DMS114 treated with DMSO at 0.1 percent for 48 hours (cell line): ENCODE data around the gene MAMDC2.

Experiments
- DNase-seq: peaks from one replicate; lab custom pipeline; 2025; ENCODE audit not compliant: unreplicated experiment; lab: John Stamatoyannopoulos, UW

The MAMDC2 gene

DNA sequence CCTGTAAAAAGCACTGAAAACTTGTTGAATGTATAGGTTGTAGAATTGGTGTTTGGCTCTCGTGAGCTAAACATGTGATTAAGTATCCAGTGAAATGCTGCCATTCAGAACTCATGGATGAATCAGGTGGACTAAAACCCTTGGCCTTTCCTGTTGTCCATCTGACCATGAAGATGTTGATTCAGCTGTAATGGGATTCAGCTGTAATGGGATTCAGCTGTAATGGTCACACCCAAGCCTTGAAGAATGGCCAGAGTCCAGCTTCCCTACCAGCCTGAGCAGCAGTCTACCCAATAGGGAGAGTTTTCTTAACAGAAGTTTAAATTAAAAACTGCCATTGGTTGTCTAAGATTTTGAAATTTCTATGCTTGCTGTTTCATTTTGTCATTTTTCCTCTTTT is 18.1 kb downstream of the MAMDC2 start:
- no peak for DNase-seq

DNA sequence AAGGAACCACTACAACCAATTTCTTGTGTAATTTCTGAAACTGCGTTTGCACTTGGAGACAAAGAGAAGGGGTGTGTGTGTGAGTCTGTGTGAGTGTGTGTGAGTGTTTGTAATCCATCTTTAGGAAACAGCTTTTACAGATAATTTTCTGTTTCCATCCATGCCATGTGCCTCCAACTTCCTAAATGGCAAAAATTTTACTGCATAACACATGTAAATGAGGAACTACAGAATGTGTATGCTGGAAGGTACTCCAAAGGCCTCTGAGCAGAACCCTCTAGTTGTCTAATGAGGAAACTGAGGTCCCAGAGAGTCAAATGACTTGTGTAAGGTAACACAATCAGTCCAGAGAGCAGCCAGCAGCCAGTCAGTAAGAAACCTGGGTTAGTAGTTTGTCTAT is 20.8 kb downstream of the MAMDC2 start:
- no peak for DNase-seq

DNA sequence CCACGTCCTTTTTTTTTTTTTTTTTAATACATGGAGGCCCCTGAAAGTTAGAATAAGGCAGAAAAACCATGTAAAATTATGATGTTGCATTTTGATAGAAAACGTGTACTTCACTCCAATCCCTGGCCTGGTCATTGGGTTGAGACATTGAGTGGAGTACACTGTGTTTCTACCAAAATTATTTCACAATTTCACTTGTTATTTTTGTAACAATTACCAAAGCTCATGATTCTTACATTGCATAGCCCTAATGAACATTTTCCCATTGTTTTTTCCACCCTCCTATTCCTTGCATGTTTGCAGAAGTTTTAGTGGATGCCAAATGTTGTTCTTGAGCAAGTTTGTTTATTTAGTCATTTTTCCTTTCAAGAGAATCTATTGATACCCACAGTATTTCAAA is 21.9 kb downstream of the MAMDC2 start:
- no peak for DNase-seq

DNA sequence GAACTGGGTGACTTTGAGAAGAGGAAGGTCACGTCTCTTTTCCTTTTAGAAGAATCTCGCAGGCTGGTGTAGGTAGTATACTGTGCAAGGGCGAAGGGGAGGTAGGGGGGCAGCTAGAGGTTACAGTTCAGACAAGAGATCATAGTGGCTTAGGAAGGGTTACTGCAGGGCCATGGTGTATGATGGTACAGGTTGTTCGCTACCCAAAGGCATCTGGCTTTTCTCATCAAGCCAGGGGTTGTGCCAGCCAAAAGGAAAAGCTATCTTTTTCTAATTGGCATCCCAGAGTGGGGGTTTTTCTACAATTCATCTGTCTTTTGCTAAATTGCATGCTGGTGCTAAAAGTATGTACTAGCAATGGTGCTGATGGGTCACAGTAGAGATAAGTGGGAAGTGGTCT is 22.8 kb downstream of the MAMDC2 start:
- no peak for DNase-seq

DNA sequence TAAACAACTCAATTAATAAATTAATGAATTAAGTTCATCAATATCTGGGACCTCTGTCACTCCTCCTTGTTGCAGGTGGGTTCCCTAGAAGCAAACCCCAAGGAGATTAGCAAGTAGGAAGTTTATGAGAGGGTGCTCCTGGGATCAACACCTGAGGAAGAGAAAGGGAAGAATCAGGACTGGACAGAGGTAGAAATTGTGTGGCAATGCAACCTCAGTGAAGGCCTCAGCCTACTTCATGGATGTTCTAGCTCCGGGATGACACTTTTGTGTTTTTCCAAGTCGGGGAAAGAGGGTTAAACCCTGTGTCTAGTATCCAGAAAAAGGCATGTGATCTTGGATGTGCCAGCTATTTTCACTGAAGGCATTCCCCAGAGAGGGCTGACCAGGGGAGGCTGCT is 23.2 kb downstream of the MAMDC2 start:
- DNase-seq: no peak

DNA sequence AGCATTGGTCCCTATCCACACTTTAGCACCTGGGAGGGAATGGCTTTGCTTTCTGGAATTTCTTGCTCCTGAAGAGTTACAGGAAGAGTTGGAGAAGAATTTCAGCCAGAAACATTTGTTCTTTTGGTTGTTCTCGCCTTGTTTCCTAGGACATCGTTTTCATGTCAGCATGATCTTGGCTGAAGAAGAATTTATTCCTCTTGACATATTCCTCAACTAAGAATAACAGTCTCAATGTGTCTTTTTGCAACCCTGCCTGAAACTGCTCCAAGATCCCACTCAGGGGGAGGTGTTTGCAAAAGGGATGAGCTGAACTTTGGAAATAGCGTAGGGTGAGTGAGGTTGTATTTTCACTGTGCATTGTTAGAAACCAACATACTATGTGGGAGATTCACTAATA is 26.1 kb downstream of the MAMDC2 start:
- DNase-seq: no peak

DNA sequence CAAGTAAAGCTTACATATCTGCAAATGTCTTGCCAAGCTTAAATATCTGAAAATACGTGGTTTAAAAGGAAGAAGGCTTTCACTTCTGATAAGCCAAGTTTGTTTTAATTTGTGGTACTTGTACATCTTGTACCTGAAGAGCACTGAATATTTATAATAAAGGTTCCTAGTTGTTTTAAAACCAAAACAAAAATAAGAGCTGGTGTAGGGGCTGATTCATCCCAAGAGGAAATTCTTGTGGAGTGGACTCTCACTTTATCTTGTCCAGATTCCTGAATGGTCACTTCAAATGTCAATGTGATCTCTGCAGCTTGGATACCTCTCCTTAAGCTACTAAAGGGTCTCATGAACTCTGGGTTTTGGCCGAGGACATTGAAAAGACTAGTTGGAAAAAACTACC is 29.5 kb downstream of the MAMDC2 start:
- no peak for DNase-seq

DNA sequence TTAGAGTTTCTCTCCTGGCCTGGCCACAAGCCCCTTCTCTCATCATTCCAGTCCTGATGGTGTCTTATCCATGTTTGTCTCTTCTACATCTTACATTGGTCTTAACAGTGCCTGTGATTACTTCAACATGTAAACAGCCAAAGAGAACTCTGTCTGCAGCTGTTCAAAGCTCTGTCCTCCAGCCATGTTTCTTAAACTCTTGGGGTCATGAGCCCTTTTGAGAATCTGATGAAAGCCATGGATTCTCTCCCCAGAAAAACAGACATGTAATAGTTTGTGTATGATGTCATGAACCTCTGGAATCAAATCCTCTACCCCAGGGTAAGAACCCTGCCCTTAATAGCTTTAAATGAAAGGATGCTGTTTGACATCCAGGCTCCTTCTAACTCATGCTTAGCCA is 30.1 kb downstream of the MAMDC2 start:
- no peak for DNase-seq

DNA sequence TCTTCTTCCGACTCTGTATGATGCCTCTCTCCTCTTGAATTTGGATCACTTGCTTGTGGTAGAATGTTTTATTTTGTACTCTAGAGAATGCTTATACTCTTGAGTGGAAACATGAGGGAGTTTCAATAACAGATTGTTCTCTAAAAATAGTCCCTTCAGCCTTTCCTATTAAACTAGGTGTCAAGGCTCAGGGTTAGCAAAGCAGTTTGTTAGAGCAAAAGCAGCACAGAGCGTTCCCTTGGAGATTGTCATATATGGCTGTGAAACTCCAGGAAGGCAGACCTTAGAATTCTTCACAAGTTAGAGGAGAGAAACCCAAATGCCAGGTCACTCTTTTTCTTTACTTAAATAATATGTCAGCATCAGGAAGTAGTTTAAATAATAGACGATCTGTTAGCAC is 33.0 kb downstream of the MAMDC2 start:
- DNase-seq: no peak

DNA sequence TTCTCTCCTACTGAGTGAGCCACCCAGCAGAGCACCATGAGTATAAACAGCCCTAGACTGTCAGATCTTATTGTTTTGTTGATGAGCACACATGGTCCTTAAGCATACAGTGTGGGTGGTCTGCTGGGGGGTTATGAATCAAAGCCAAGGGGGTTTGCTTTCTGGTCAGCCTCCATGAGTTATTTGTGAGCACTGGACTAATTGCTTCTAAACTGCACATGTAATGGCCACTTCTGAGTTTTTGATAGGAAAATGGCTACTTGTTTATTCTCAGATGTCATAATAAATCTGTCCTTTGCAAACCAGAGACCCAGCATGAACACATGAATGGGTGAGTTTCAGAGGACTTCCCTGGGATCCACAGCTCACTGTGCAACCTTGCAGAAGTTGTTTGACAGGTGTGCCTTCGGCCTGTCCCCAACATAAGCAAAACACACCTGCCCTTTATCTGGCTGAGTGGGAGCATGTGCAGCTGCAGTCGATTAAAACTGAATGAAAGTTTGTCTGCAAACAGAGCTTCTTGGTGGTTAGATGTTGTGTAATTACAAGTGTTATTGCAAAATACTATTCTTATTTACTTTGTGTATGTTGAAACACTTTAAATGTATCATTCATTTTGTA is 35.9 kb downstream of the MAMDC2 start:
- no peak for DNase-seq

DNA sequence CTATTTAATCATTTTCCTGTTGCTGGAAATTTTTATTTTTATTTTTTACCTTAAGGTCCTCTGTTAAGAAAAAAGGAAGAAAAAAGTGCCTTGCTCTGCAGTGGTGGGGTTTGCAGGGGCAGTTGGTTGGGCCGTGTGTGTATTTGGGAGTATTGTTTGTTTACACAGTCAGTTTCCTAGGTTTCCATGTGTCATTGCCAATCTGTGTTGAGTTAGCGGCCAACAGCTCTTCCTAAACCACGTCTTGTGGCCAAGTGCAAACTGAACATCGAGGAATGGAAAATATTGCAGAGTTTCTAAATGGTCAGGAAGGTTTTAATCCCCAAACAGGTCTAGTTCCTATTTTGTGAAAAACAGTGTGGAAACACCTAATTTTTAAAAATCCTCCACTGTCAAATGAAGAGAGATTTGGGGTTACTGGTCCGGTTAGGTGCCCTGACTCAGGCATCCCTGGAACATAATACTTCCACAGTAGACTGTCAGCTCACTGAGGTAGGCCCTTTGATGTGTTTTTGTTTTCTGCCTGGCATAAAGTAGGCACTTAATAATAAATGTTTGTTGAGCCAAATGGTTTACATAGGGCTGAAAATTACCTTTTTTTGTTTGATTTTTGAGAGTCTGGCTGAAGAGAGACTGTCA is 37.0 kb downstream of the MAMDC2 start:
- no peak for DNase-seq

DNA sequence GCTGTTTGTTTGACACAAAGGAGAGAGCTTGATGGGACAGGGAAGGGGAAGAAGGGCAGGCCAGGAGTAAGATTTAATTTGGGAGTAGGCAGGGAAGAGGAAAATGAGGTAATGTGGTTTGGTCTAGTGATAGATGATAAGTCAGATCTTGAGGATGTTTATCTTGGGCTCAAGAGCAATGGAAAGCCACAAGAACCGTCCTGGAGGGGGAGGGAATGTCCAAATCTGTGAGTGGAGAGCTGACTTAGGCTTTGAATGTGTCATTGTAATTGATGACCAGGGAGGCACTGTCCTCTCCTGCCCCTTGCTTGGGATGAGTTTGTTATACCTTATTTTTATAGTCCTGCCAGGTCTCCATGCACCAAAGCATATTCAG is 37.5 kb downstream of the MAMDC2 start:
- DNase-seq: no peak

DNA sequence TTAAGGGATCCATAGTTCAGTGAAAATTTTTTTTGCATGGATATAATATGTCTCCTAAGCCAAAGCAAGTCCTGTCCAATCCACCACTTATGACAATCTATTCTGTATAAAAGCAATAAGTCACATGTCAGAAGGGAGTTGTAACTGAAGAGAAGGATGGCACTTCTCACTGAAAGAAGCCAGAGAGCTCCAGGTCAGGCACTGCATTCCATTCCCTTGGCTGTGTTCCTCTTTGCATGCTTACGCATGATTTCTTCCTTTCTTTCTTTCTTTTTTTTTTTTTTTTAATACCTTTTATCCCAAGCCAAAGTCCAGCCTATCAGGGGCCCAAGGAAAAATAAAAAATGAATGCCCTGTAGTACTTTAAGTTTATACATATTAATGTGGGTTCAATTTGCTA is 39.8 kb downstream of the MAMDC2 start:
- no peak for DNase-seq

DNA sequence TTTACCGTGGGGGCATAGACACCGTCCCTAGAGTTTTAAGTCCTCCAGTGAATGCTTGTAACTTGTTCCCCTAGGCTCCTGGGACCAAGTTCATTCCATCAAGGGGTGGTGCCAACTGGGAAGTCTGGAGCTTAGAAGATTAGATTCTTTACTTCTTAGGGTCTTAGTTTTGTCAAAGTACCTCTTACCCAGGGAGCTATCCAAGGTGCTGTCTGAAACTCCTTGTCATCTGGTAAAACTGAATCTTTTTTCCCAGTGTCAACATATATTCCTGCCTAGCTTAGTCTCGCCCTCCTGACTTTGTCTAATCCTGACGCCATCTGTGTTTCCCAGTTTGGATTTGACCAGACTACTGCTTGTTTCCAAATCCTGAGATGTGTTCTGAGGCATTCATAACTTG is 41.6 kb downstream of the MAMDC2 start:
- DNase-seq: no peak

DNA sequence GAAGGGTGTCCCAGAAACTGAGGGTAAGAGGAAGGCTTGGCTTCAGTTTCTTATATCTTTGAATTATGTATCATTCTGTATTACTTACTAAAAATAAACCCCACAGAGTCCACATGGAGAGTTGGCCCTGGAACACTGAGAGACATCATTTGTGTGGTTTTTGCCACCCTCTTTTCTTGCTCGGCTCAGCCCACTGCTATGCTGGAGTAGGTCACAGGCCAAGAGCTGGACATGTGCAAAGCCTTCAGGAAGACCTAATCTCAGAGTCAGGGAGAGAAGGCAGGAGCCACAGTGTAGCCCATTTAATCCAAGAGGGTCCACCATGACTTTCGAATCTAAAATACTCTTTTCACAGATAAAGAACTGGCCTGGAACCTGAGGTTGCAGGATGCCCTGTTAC is 47.5 kb downstream of the MAMDC2 start:
- DNase-seq: no peak

DNA sequence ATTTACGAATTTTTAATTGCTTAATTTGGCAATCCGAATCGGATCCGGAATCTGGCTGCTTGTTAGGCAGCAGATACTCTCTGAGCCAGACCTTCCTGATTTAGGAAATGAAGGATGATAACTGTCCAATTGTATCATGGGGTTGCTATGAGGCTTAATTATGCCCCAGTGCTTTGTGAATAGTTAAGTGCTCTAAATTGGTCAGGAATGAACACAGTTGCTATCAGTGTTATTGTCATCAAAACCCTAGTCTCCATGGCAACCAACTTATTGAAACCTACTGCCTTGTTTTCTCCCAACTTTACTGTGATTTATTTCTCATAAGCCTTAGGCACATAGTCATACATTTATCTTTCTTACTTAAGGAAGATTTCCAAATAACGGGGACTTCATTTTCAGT is 47.9 kb downstream of the MAMDC2 start:
- no peak for DNase-seq

DNA sequence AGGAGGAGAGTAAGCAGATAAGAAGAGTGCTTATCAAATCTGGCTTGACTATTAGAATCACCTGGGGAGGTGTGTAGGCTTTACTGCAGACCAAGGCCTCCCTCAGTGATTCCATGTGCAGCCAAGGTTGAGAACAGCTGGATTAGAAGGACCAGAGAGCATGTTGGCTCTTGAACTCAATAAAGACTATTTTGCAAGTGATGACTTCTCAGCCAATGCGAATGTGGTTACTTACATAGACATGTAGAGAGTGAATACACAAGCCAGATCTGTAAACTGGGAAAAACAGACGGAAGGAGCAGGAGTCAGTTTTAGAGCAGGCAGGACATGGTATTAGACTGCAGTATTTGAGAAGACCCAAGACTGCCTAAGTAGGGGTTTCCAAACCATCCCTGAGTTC is 48.5 kb downstream of the MAMDC2 start:
- no peak for DNase-seq

DNA sequence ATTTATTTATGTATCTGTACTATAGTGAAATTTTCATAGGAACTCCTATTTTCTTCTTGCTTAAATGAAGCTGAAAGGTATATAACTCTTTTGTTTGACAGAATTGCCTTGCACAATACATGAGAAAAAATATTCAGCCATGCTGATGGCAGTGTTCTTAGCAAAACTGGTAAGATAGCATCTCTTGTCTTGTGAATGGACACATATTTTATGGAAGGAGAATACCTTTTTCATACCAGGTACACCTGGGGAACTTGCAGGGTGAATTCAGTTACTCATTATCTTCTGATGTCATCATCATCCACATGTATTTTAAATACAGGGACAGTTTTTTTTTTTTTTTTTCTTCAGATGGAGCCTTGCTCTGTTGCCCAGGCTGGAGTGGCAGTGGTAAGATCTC is 49.4 kb downstream of the MAMDC2 start:
- DNase-seq: no peak

DNA sequence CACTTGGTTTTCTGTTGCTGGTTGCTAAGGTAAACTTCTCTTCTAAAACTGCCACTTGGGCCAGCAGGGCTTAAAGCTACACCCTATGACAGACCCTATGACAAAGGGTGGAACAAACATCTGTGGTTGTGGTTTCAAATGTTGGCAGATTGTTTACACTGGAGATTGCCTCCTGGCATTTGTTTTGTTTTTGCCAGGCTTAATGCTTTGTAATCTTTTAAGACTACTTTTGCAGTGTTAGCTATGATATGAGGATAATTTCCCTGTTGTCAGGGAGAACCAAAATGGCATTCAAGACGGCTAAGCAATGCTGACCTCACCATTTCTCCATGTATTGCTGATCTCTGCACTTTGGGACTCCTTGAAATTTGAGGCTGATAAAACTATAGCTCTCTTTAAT is 50.3 kb downstream of the MAMDC2 start:
- no peak for DNase-seq

DNA sequence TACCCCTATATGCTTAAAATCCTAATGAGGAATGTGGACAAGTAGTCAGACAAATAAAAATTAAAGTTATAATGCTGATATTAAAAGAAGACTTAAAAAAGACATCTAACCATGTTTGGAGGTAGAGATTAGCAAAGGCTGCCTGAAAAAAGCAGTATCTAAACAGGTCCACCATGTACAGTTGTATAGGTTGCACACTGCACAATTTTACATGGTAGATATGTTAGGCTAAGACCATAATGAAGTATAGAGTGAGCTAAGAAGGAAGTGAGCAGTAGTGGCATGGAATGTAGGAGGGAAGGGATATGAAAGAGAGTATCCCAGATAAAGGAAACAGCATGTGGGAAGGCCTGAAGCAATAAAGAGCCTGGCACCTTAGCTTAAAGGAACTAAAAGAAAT is 51.1 kb downstream of the MAMDC2 start:
- no peak for DNase-seq

DNA sequence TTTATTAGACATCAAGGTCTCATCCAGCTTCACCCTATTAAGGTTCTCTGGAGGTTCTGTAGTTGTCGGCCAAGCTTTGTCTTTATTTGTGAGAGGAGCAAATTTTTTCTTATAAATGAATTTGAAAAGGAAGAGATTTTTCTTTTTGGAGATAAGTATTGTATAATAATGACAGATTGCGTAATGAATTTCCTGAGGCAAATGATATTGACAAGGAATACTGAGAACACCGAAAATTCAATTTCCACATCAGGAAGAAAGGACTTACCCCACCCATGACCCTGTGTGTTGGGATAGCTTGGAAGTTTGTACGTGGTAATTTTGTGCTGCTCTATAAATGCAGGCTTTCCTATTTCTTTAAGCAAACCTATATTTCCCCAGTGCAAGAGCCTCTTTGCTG is 53.5 kb downstream of the MAMDC2 start:
- DNase-seq: no peak

DNA sequence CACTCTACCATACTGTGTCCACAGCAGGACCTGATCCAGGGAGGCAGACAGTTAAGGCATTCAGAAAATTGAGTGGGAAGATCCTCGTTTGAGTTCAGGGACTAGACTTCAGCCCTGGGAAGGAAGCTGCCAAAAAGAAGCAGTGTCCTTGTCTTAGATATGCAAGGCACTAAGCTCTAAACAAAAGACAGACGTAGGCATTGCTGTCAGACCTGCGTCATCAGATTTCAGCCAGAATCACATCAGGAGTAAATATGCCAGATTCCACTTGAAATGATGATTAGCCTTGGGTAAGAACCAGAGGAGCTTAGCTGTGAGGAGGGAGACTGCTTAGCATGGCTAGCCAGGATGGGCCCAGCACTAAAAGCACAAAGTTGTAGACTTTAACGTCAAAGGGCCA is 56.7 kb downstream of the MAMDC2 start:
- no peak for DNase-seq

DNA sequence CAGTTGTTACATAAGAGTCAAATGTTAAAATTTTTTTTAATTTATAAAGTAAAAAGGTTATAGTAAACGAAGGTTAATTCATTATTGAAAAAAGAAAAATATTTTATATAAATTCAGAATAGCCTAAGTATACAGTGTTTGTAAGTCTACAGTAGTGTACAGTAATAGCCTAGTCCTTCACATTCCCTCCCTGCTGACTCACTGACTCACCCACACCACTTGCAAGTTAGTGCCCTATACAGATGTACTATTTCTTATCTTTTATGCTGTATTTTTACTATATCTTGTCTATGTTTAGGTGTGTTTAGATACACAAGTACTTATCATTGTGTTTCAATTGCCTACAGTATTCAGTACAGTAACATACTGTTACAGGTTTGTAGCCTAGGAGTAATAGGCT is 57.6 kb downstream of the MAMDC2 start:
- no peak for DNase-seq
